HG02870 (cell line): ENCODE measurements around the gene CFAP77.

Source experiments
- ATAC-seq: cut with Tn5 transposase; IDR thresholded peaks from one replicate; pipeline ENCODE4 v1.9.1; 2021; ENCODE audit warnings: mild to moderate bottlenecking, moderate library complexity; ENCODE audit not compliant: unreplicated experiment

Gene CFAP77

GRCh38 chr9:132486706-132487350 is 76.8 kb downstream of the CFAP77 start:
- ATAC-seq: no peak

GRCh38 chr9:132487351-132487791 is 77.4 kb downstream of the CFAP77 start:
- ATAC-seq: no peak

- ATAC-seq: no peak
Observed at GRCh38 chr9:132487980-132488535, 78.0 kb downstream of the CFAP77 start.

- no peak for ATAC-seq
Observed at GRCh38 chr9:132488626-132489025, 78.6 kb downstream of the CFAP77 start.

GRCh38 chr9:132489536-132489935 is 79.5 kb downstream of the CFAP77 start:
- ATAC-seq: no peak

GRCh38 chr9:132494857-132495256 is 84.8 kb downstream of the CFAP77 start:
- no peak for ATAC-seq

GRCh38 chr9:132497731-132498130 is 87.7 kb downstream of the CFAP77 start:
- ATAC-seq: no peak

- ATAC-seq: no peak
Observed at GRCh38 chr9:132498531-132499210, 88.7 kb downstream of the CFAP77 start.

- no peak for ATAC-seq
Observed at GRCh38 chr9:132499251-132499650, 89.2 kb downstream of the CFAP77 start.

- ATAC-seq: no peak
Observed at GRCh38 chr9:132500193-132500592, 90.2 kb downstream of the CFAP77 start.

- no peak for ATAC-seq
Observed at GRCh38 chr9:132502480-132502879, 92.5 kb downstream of the CFAP77 start.

GRCh38 chr9:132503116-132503515 is 93.1 kb downstream of the CFAP77 start:
- no peak for ATAC-seq

- ATAC-seq: no peak
Observed at GRCh38 chr9:132504488-132504887, 94.5 kb downstream of the CFAP77 start.

GRCh38 chr9:132505991-132506655 is 96.1 kb downstream of the CFAP77 start:
- no peak for ATAC-seq

GRCh38 chr9:132506977-132507669 is 97.1 kb downstream of the CFAP77 start:
- no peak for ATAC-seq

- no peak for ATAC-seq
Observed at GRCh38 chr9:132507670-132508469, 97.9 kb downstream of the CFAP77 start.

- ATAC-seq: no peak
Observed at GRCh38 chr9:132509928-132510874, 100.2 kb downstream of the CFAP77 start.

GRCh38 chr9:132511191-132511999 is 101.4 kb downstream of the CFAP77 start:
- ATAC-seq: no peak
